Activated T-helper 1 cell treated with Interleukin-2 at 50 U/mL for 16 hours (primary cell): ENCODE measurements around the gene HDAC5.
"Not testable (repeated sequence)": the region's sequence is repeated elsewhere in the genome, so short reads cannot be mapped to it uniquely, and the experiment has no call there.

Source experiments
- DNase-seq: peaks from one replicate; pipeline ENCODE4 v3.0.0-alpha.2; 2020; ENCODE audit warnings: low read depth

Gene HDAC5

GRCh38 chr17:44110823-44111633, 12.4 kb downstream of the HDAC5 start:
- DNase-seq = peak; percentile 33

GRCh38 chr17:44110011-44110686, 13.3 kb downstream of the HDAC5 start:
- DNase-seq = no peak

GRCh38 chr17:44109312-44109630, 14.2 kb downstream of the HDAC5 start:
- DNase-seq = no peak

- no peak for DNase-seq
Observed at GRCh38 chr17:44108440-44109311, 14.8 kb downstream of the HDAC5 start.

- no peak for DNase-seq
Observed at GRCh38 chr17:44106801-44107200, 16.6 kb downstream of the HDAC5 start.

GRCh38 chr17:44105941-44106340, 17.5 kb downstream of the HDAC5 start:
- DNase-seq = no peak

- no peak for DNase-seq
Observed at GRCh38 chr17:44105483-44105882, 18.0 kb downstream of the HDAC5 start.

- no peak for DNase-seq
Observed at GRCh38 chr17:44102849-44103622, 20.4 kb downstream of the HDAC5 start.

- not testable (repeated sequence) for DNase-seq
Observed at GRCh38 chr17:44101858-44102257, 21.6 kb downstream of the HDAC5 start.

- no peak for DNase-seq
Observed at GRCh38 chr17:44097110-44097958, 26.1 kb downstream of the HDAC5 start.

- DNase-seq = no peak
Observed at GRCh38 chr17:44095647-44096496, 27.6 kb downstream of the HDAC5 start.

- DNase-seq = no peak
Observed at GRCh38 chr17:44095388-44095646, 28.1 kb downstream of the HDAC5 start.

GRCh38 chr17:44094701-44095387, 28.6 kb downstream of the HDAC5 start:
- no peak for DNase-seq

- no peak for DNase-seq
Observed at GRCh38 chr17:44093231-44093900, 30.1 kb downstream of the HDAC5 start.

- DNase-seq = no peak
Observed at GRCh38 chr17:44092051-44092450, 31.4 kb downstream of the HDAC5 start.

- no peak for DNase-seq
Observed at GRCh38 chr17:44091200-44091997, 32.0 kb downstream of the HDAC5 start.

GRCh38 chr17:44088254-44088653, 35.2 kb downstream of the HDAC5 start:
- DNase-seq = no peak

- no peak for DNase-seq
Observed at GRCh38 chr17:44087319-44087718, 36.1 kb downstream of the HDAC5 start.
